GM18868 (cell line): ENCODE results near the gene ADGRE1.

Source experiments
- ATAC-seq: cut with Tn5 transposase; IDR thresholded peaks from one replicate; pipeline ENCODE4 v1.9.1; 2021; ENCODE audit warnings: mild to moderate bottlenecking, moderate library complexity; ENCODE audit not compliant: unreplicated experiment

The ADGRE1 gene

GRCh38 chr19:6947745-6948144 lies 60.4 kb downstream of the ADGRE1 start:
- ATAC-seq = peak; percentile 38

GRCh38 chr19:6948884-6949283 lies 61.5 kb downstream of the ADGRE1 start:
- ATAC-seq = no peak

- ATAC-seq = no peak
These were observed 65.6 kb downstream of the ADGRE1 start for GRCh38 chr19:6952956-6953355.

GRCh38 chr19:6955082-6955481 lies 67.7 kb downstream of the ADGRE1 start:
- ATAC-seq = no peak

GRCh38 chr19:6956573-6956972 lies 69.2 kb downstream of the ADGRE1 start:
- ATAC-seq = no peak

- no peak for ATAC-seq
These were observed 71.4 kb downstream of the ADGRE1 start for GRCh38 chr19:6958791-6959190.

- ATAC-seq = no peak
These were observed 76.0 kb downstream of the ADGRE1 start for GRCh38 chr19:6963244-6963852.

- no peak for ATAC-seq
These were observed 76.6 kb downstream of the ADGRE1 start for GRCh38 chr19:6963937-6964336.

GRCh38 chr19:6967967-6968366 lies 80.6 kb downstream of the ADGRE1 start:
- ATAC-seq = no peak

GRCh38 chr19:6969490-6969889 lies 82.1 kb downstream of the ADGRE1 start:
- no peak for ATAC-seq

- no peak for ATAC-seq
These were observed 82.6 kb downstream of the ADGRE1 start for GRCh38 chr19:6970021-6970420.

GRCh38 chr19:6970443-6970842 lies 83.1 kb downstream of the ADGRE1 start:
- ATAC-seq = no peak

- no peak for ATAC-seq
These were observed 84.0 kb downstream of the ADGRE1 start for GRCh38 chr19:6971366-6971765.

- ATAC-seq = no peak
These were observed 88.8 kb downstream of the ADGRE1 start for GRCh38 chr19:6976197-6976596.

- ATAC-seq = no peak
These were observed 92.0 kb downstream of the ADGRE1 start for GRCh38 chr19:6979399-6979798.

- ATAC-seq = no peak
These were observed 96.1 kb downstream of the ADGRE1 start for GRCh38 chr19:6983448-6983847.

- no peak for ATAC-seq
These were observed 100.5 kb downstream of the ADGRE1 start for GRCh38 chr19:6987850-6988249.

- no peak for ATAC-seq
These were observed 100.9 kb downstream of the ADGRE1 start for GRCh38 chr19:6988257-6988656.
